ENCODE results near the gene SDK2.

- TF ChIP-seq POLR2A (IDR thresholded peaks at IDR 0.05): no peak
- TF ChIP-seq, protein P1, sequence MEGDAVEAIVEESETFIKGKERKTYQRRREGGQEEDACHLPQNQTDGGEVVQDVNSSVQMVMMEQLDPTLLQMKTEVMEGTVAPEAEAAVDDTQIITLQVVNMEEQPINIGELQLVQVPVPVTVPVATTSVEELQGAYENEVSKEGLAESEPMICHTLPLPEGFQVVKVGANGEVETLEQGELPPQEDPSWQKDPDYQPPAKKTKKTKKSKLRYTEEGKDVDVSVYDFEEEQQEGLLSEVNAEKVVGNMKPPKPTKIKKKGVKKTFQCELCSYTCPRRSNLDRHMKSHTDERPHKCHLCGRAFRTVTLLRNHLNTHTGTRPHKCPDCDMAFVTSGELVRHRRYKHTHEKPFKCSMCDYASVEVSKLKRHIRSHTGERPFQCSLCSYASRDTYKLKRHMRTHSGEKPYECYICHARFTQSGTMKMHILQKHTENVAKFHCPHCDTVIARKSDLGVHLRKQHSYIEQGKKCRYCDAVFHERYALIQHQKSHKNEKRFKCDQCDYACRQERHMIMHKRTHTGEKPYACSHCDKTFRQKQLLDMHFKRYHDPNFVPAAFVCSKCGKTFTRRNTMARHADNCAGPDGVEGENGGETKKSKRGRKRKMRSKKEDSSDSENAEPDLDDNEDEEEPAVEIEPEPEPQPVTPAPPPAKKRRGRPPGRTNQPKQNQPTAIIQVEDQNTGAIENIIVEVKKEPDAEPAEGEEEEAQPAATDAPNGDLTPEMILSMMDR (IDR thresholded peaks at IDR 0.05): no peak
Observed at GRCh38 chr17:73376636-73377035, 267.6 kb downstream of the SDK2 start.

Measured in right lobe of liver (tissue), 4 donors.